Inflammatory macrophage (primary cell): ENCODE results near the gene PEX11G.

Experiments
- DNase-seq, 2 donors: peaks; one replicate each; pipeline ENCODE4 v3.0.0-alpha.2; 2020 to 2022

Gene PEX11G

DNA sequence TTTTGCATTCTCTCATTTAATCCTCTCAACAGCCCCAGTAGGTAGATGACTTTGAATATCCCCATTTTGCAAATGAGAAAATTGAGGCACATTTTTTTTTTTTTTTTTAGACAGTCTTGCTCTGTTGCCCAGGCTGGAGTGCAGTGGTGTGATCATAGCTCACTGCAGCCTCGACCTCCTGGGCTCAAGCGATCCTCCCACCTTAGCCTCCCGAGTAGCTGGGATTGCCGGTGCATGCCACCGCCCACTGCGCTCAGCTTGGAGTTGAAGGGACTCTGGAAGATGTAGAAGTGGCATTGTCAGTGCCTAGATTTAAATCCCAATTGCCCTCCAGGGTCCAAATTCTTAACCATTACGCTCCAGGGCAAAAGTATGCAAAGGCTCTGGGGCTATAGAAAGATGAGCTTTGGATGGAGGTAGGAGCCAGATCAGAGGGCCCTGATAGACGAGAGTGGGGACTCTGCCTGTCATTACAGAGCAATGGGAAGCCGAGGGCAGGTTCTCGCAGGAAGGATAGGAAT, 32.8 kb upstream of the PEX11G start:
- no peak for DNase-seq

DNA sequence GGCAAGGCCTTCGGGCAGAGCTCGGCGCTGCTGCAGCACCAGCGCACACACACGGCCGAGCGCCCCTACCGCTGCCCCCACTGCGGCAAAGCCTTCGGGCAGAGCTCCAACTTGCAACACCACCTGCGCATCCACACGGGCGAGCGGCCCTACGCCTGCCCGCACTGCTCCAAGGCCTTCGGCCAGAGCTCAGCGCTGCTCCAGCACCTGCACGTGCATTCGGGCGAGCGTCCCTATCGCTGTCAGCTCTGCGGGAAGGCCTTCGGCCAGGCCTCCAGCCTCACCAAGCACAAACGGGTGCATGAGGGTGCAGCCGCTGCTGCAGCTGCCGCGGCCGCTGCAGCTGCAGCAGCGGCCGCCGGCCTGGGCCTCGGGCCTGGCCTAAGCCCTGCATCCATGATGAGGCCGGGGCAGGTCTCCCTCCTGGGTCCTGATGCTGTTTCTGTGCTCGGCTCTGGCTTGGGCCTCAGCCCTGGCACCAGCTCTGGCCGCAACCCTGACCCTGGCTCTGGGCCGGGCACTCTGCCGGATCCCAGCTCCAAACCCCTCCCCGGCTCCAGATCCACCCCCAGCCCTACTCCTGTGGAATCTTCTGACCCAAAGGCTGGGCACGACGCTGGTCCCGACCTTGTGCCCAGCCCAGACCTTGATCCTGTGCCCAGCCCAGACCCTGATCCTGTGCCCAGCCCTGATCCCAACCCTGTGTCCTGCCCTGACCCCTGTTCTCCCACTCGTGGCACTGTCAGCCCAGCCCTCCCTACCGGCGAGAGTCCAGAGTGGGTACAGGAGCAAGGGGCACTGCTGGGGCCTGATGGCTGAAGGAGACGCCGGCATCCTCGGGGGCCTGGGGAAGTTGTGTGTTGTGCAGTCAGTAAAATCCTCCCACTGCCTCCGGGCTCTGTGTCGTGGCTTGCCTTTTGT, 31.6 kb upstream of the PEX11G start:
- no peak for DNase-seq

DNA sequence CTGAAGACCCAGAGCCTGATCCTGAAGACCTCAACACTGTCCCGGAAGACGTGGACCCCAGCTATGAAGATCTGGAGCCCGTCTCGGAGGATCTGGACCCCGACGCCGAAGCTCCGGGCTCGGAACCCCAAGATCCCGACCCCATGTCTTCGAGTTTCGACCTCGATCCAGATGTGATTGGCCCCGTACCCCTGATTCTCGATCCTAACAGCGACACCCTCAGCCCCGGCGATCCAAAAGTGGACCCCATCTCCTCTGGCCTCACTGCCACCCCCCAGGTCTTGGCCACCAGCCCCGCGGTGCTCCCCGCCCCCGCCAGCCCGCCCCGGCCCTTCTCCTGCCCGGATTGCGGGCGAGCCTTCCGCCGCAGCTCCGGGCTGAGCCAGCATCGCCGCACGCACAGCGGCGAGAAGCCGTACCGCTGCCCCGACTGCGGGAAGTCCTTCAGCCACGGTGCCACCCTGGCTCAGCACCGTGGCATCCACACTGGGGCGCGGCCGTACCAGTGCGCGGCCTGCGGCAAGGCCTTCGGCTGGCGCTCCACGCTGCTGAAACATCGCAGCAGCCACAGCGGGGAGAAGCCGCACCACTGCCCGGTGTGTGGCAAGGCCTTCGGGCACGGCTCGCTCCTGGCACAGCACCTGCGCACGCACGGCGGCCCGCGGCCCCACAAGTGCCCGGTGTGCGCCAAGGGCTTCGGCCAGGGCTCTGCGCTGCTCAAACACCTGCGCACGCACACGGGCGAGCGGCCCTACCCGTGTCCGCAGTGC, 30.7 kb upstream of the PEX11G start:
- no peak for DNase-seq

DNA sequence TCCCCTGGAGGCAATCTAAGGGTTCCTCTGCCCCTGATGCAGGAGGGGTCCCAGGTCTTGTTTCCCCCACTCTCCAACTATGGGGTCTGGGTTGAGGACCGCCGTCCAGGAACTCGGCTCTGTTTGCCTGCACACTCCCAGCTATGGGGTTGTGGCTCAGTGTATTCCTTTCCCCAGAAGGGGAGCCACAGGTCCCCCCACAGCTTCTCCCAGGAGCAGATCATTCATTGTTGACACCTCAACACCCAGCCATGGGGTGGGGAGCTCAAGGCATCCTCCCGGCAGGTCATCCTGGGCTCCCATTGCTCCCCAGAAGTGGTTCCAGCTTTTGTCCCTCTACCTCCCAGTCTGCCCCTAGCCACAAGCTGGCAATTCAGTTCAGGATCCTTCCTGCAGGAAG, 28.0 kb upstream of the PEX11G start:
- no peak for DNase-seq

DNA sequence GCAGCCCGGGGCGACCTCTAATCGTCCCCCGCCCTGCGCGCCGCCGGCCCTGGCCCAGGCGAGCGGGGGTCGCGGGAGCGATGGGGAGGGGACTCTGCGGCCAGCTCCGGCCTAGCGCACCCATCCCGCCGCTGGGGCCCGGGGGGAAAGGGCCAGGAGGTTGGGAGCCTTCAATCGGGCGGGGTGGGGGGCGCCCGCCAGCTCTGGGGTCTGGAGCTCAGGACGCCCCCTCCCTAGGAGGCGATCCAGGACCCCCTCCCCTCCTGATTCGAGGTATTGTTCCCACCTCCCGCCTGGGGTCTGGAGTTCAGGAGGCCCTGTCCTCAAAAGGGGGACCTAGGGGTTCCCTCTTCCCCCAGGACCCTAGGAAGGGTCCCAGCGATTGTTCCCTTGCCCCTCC, 27.5 kb upstream of the PEX11G start:
- DNase-seq, result no peak

DNA sequence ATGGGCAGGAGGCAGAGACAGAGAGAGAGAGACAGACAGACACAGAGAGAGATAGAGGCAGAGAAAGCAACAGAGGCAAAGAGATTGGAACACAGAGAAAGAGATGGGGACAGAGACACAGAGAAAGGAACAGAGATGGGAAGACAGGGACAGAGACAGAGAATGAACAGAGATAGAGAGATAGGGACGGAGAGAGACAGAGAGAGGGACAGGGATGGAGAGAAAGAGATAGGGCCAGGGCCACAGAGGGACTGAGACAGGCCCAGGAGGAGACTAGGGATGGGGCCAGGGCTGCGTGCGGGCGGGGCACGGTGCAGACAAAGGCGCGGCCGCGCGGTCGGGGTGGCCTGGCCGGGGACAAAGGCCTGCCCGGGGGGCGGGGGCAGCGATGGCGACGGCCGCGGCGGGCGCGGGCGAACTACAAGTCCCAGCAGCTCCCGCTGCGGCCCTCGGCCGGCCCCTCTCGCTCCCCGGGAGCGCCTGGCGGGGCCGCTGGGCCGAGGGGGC, 26.9 kb upstream of the PEX11G start, which contains the start of gene ZNF358:
Gene ZNF358, plus strand, starts transcription at position 459 of the 507 bp plus-strand sequence. CDS start 3,140 bp downstream, outside the sequence.
- peak in 1 of 2 donors; percentile 36 for DNase-seq

DNA sequence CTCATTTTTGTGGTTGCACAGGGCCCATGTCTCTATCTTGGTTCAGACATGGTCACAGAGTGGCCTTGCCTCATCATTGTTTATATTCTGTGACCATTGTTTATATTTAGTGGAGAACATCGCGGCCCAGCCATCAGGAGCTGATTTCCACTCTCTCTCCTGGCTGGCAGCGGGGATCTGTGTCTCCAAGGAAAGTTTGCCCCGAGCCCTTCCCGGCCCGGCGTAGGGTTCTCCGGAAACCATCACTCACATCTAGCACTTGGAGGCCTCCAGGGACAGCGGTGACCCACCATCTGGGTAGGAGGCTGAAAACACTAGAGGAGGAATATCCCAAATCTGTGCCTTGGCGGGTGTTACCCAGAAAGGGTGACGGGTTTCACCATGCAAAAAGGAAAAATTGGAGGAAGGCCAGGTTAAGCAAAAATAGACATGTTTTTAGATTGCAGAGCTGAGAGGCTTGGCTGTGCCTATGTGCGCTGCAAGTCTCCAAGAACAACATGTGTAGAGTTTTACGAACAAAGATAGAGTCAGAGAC, 26.3 kb upstream of the PEX11G start:
- DNase-seq, result no peak

DNA sequence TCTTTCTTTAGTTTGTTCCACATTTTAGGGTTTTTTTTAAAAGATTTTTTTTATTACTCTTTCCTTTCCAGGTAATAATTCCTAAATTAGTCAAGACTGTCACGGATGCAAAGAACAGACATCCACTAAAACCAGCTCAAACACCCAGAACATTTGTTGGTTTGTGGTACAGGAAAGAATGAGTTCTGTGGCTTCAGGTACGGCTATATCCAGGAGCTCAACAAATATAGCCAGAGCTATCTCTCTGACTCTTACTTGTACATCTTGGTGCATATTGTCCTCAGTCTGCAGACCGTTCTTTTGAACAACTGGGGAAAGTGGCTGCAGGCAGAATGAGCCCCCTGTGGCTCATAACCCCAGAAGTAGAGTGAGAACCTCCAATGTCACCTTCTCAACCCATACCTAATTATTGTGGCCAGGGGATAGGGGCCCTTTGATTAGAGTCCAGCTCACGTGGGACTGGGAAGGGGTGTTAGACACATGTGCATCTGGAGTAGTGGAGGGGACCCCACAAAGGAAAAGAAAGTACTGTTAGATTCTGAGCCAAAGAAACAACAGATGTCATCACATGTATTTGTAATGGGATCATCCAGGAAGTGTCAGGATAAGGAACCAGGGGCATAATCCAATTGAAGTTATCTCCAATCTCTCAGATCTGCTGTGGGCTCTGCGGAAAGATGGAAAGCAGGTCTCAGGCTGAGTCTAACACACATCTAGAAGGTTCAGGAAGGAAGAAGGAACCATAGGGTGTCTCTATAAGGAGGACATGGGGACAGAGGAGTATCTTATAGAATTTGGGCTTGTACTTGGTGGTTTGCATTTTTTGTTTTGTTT, 25.2 kb upstream of the PEX11G start:
- DNase-seq, result no peak

DNA sequence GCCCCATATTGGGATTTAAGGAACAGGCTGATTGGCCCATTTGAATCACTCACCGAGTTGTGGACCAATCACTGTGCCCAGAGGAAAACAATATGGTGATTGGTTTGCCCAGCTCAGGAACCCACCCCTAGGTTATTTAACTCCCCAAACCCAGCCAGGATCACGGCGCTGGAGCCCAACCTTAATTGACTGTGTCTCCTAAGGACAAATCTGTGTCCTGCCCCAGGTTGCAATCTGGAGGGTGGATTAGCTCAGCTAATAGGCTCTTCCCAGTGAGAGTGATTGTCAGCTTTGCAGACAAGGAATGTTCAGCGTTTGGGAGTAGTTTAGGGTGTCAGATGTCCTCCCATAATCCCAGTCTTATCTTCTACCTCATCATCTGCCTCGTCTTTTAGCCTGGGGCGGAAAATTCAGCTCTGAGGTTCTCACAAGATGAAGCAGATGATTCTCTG, 23.6 kb upstream of the PEX11G start:
- no peak for DNase-seq

DNA sequence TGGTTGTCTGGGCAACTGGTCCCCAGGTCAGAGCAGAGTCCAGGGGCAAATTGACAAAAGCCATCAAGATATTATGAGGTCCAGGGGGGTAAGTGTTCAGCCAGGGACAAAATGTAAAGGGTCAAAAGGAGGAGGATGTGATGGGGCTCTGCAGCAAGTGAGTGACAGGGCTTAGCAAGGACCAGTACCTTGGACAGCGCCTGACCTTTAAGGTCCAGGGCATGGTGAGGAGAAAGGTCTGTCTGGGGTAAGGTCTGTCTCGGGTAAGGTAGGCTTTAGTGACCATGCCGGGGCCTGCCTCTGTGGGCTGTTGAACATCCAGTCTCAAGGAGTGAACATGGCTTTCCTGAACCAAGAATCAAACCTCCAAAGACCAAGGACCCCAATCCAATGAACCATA, 20.8 kb upstream of the PEX11G start:
- DNase-seq, result peak in 1 of 2 donors; percentile 37

DNA sequence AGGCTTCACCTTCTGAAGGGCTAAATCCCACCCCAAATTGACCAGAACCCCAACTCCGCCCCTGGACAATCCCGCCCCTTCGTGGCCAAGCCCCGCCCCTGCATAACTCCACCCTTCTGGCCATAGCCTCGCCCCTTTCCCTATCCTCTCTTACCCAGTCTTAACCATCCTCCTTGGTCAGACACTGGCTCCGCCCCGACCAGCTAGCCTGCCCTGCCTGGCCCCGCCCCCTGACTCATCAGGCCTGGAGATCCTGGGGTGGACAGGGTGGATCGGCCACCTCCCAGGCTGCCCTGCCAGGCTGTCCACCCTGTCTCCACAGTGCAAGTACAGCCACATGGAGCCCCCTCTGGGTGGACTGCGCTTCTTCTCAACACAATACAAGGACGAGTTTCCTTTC, 19.0 kb upstream of the PEX11G start:
- peak; percentile 71 to 79 for DNase-seq

DNA sequence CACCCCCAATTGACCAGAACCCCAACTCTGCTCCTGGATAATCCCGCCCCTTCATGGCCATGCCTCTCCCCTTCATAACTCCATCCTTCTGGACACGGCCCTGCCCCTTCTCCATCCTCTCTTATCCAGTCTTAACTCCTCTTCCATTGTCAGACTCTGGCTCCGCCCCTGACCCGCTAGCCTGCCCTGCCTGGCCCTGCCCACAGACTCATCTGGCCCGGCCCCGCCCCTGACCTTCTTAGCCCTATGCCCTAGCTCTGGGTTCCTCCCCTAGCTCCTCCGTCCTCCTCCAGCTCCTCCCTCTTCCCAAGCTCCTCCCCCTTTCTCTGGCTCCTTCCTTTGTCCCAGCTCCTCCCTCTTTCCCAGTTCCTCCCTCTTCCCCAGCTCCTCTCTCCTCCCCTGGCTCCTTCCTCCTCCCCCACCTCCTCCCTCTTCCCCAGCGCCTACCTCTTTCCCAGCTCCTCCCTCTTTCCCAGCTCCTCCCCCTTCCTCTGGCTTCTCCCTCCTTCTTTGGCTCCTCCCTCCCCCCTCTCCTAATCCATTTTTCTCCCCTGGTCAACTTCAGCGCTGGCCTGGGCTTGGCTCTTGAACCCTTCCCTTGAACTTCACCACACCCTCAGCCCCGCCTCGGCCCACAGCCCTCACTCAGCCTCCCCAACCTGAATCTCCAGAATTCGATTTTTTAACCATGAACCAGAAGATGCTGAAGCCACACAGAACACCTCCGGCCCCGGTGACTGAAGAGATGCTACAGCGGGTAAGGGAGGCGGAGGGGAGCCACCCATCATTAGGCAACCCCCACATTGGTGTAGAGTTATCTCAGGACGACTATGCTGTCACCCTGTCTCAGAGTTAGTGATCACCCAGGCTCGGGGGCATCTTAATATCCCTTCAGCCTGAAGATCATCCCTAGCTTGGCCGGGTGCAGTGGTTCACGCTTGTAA, 17.8 kb upstream of the PEX11G start:
- peak; percentile 90 to 92 for DNase-seq

DNA sequence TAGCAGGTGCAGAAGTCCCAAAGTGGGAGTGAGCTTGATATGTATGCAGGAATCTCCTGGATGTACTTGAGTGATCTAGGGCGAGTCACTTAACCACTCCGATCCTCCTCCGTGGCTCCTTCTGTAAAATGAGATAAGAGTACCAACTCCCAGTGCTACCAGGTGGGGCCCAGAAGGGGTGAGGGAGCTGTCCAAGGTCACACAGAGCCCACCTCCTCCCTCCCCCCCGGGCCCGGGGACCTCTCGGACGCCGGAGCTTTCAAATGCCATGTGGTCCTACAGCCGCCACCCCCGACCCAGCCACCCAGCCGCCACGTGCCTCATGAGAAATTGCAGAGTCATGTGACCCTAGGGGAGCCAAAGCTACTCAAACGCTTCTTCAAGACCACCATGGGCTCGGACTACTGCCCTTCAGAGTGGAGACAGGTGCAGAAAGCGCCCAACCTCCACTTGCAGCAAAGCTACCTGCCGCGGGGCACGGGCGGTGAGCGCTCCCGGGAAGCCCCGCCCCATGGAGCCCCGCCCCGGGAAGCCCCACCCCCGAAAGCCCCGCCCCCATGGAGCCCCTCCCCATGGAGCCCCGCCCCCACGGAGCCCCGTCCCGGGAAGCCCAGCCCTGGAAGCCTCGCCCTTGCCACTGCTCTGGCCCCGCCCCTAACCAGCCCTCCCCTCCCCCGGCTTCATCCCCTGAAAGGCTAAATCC, 17.0 kb upstream of the PEX11G start:
- no peak for DNase-seq

DNA sequence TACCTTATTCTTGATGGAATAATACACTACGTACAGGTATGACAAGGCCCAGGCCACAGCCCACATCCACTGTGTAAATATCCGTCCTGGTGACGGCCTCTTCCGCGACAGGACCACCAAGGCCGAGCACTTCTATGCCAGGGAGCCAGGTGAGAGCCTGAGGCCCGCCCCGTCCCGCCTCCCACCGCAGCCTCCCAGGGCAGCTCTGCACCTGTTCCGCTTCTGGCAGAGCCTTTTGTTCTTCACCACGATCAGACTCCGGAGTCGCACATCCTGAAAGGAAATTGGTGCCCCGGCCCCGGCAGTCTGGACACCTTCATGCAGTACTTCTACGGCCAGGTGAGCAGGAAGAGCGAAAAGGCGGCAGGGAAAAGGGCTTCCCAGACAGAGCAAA, 16.4 kb upstream of the PEX11G start:
- no peak for DNase-seq

DNA sequence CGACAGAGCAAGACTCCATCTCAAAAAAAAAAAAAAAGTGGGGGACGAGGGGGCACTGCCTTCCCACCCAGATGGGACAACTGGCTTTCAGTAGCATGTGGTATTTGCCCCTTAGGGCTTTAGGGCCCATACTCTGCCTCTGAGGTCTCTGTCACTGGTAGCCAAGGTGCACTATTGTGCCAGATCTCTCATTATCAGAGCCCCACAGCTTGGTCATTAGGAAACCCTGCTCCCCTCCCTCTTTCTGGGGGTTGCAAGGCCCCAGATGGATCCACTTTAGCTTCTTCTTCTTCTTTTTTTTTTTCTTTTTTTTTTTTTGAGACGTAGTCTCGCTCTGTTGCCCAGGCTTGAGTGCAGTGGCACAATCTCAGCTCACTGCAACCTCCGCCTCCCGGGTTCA, 15.8 kb upstream of the PEX11G start:
- no peak for DNase-seq

DNA sequence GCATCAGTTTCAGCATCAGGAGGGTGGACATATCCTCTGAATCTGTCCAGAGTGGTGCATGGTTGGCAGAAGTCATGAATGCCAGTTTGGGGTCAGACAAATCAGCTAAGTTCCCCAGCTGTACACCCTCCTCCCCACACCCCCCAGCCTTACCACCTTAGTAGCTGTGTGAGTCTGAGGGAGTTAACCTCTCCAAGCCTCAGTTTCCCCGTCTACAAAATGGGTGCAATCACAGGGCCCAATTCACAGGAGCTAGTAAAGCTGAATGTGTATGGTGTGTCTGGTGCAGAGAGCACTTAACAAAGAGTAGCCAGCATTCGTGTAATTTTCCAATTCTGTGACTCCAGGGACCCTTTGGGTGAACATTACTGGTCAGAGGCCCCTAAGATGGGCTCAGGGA, 13.7 kb upstream of the PEX11G start:
- DNase-seq, result no peak

DNA sequence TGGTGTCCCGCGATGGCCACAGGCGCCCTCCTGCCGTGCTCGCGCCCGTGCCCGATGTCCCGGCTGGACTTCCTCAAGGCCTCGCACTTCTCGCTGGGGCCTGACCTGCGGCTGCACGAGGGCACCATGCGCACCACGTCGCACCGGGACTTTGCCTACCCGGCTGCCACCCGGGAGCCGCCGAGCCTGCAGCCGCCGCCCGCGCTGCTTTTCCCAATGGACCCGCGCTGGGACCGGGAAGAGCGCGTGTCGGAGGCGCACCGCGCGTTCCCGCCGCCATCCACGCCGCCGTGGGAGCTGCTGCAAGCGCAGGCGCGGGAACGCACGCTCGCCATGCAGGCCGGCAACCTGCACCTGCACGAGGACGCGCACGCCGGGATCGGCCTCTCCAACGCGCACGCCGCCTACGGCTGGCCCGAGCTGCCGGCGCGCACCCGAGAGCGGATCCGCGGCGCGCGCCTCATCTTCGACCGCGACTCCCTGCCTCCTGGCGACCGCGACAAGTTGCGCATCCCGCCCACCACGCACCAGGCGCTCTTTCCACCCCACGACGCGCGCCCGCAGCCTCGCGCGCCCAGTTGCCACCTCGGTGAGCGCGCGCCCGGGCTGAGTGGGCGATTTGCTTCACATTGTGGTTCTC, 12.1 kb upstream of the PEX11G start:
- DNase-seq, result peak; percentile 41 to 62

DNA sequence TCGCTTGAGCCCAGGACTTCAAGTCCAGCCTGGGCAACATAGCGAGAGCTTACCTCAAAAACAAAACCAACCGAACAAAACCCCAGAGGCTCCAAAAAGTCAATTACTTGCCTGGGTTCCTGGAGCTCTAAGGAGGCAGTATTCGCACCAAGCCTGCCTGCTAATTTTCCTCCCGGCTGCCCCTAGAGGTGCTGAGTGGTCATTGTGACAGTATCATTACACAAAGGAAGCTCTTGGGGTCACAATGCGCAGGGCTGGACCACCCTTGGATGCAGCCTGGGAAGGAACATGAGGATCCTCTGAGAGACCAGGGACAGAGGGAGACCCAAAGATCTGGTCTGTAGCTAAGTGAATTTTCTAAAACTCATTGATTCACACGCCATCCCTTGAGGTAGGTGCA, 8.5 kb upstream of the PEX11G start:
- DNase-seq, result peak; percentile 26 to 41

DNA sequence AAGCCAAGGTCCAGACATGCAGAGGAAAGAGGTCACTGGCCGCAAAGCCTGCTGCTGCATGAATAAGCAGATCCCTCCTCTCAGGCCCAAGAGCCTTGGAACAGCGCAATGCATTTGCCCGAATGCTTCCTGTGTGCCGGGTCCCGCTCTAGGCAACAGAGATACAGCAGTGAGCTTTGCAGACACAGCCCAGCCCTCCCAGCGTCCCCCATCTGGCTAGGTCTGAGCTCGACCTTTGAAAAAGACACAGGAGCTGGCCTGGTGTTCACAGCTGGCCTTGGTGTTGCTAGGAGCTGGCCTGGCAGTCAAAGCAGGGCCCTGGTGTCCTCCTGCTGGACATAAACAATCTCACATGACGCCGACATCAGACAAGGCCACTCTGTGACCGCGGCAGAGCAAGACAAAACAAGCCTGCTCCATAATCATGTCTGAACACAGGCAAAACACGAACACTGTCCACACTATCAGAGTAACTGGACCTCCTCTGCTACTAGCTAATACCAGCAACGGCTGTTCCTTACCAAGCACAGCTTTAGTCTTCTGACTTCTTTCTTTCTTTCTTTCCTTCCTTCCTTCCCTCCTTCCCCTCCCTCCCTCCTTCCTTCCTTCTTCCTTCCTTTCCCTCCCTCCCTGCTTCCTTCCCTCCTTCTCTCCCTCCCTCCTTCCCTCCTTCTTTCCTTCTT, 5.7 kb upstream of the PEX11G start:
- peak in 1 of 2 donors; percentile 16 for DNase-seq
